NOMO-1 (cell line): ENCODE data around the gene CRISPLD2.
"Not testable (repeated sequence)": the region's sequence is repeated elsewhere in the genome, so short reads cannot be mapped to it uniquely, and the experiment has no call there.

Experiments
- DNase-seq, 2 experiments: peaks; one replicate each; lab custom pipeline; 2025; ENCODE audit not compliant: unreplicated experiment in 2 of 2; lab: John Stamatoyannopoulos, UW

The CRISPLD2 gene

DNA sequence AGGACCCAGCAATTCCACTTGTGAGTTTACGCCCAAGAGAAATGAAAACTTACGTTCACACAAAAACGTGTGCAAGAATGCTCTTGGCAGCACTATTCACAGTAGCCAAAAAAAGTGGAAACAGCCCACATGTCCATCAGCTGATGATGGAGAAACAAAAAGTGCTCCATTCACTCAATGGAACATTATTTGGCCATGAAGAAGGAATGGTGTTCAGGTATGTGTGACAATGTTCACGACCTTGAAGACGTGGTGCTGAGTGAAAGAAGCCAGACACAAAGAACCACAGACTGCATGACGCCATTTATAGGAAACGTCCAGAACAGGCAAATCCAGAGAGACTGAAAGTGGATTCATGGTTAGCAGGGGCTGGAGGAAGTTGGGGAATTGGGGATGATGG is 106.7 kb downstream of the CRISPLD2 start:
- DNase-seq, result no peak

DNA sequence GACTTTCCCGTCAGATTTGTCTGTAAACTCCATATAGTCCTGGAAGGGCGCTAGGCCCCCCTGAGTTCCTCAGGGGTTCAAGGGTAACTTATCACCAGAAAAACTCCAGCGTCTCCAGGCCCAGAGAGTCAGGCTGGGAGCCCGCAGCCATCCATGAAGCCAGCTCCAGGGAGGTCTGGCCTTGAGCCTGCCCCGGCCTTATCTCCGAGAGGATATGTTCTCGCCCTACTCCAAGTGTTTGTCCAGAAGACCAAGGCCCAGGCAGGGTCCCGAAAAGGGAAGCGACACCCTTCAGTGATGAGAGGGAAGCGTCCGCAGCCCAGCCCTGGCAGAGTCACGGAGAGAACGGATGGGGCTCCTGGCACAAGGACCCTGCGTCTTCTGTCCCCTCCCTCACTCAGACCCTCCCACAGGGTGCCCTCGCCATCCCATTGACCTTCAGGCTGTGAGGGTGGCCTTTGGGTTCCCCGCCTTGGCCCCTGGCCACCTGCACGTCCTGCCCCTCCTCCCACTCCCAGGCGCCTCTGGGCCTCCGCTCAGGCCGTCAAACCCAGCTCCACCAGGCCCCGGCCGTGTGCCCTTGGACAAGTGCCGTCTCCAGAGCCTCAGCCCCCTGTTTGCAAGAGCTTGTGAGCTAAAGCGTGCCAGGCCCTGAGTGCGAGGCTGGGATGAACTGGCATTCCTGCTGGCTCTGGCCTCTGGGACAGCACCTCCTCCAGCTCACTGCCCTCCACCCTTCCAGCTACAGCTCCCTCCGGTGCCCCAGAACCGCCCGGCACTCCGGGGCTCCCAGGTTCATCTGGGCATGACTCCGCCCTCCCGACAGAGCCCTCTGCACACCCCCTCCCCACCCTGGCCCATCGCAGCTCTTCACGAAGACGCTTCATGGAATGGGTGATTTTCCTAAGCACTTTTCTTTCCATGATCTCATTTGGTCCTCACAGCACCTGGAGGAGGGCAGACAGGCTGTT is 108.1 kb downstream of the CRISPLD2 start:
- no peak for DNase-seq

DNA sequence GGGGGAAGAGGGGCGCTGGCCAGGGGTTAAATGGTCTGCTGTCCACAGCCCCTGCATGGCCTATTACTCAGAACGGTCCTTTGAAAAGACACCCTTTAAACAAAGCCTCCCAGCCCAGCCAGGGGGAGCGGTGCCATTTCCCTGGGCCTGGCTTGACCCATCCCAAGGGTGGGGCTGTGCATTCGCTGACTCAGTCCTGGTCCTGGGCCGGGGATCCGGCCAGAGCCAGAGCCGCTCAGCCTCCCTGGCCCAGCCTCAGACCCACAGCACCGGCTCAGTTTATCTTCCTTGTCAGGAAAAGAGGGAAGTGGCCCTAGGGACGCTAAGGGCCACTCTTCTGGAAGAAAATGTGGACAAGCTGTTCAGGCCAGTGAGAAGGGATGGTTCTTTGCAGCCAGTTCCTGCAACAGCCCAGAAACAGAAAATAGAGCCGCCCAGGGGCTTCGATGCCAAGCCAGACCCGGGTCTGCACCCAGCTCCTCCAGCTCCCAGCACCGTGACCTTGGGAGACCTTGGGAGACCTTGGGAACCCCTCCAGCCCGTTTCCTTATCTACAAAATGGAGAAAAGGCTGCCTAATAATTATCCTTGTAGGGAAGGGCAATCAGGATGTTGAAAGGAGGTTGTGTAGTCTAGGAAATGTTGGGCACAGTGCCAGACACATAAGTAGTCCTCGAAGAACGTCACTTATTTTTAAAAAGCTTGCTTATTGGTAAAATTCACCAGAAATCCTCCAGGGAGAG is 109.1 kb downstream of the CRISPLD2 start:
- no peak for DNase-seq

- no peak for DNase-seq
These were observed 109.9 kb downstream of the CRISPLD2 start for GRCh38 chr16:84929421-84930297.

DNA sequence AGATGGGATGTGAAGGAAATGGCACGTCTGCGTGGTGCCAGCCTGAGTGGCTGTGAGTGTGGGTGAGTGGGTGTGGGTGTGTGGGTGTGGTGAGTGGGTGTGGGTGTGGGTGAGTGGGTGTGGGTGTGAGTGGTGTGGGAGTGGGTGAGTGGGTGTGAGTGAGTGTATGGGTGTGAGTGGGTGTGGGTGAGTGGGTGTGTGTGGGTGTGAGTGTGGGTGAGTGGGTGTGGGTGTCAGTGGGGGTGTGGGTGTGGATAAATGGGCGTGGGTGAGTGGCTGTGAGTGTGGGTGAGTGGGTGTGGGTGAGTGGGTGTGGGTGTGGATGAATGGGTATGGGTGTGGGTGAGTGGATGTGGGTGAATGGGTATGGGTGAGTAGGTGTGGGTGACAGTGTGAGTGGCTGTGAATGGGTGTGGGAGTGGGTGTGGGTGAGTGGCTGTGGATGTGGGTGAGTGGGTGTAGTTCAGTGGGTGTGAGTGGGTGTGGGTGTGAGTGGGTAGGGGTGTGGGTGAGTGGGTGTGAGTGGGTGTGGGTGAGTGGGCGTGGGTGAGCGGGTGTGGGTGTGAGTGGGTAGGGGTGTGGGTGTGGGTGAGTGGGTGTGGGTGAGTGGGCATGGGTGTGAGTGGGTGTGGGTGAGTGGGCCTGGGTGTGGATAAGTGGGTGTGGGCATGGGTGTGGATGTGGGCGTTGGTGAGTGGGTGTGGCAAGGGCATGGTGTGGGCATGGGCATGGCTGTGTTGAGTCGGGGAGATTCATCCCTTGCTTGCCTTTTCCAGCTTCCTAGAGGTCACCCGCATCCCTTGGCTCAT is 110.7 kb downstream of the CRISPLD2 start:
- DNase-seq, result no peak

DNA sequence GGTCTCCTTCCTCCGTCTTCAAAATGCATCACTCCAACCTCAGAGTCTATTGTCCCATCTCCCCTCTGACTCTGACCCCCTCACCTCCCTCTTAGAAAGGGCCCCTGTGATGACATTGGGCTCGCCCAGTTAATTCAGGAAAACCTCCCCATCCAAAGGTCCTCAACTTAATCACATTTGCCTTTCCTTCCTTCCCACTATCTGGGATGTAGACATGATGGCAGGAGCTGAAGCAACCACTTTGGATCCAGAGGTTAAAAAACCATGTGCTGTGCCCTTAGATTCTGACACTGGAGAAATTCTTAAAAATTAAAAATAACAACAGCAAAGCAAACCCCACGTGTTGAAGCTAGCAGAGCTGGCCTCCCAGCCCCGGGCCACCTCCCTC is 111.3 kb downstream of the CRISPLD2 start:
- no peak for DNase-seq

DNA sequence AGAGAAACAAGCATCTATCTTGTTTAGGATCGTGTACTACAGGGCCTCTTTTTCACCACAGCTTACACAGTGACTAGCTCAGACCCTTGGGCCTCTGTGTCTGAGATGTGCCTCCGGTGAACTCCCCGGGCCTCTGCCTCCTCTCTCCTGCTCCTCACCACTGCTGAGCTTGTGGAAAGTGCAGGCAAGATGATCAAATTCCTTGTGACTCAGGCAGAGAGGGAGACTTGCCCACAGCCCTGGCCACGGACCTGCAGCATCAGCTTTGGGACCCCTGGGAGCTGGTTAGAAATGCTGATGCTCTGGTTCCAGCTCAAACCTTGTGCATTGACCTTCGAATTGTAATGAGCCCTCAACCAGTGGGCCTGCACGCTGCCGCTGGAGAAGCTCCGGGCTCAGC is 111.7 kb downstream of the CRISPLD2 start:
- DNase-seq, result no peak

GRCh38 chr16:84932681-84933080 is 112.9 kb downstream of the CRISPLD2 start:
- DNase-seq, result no peak

DNA sequence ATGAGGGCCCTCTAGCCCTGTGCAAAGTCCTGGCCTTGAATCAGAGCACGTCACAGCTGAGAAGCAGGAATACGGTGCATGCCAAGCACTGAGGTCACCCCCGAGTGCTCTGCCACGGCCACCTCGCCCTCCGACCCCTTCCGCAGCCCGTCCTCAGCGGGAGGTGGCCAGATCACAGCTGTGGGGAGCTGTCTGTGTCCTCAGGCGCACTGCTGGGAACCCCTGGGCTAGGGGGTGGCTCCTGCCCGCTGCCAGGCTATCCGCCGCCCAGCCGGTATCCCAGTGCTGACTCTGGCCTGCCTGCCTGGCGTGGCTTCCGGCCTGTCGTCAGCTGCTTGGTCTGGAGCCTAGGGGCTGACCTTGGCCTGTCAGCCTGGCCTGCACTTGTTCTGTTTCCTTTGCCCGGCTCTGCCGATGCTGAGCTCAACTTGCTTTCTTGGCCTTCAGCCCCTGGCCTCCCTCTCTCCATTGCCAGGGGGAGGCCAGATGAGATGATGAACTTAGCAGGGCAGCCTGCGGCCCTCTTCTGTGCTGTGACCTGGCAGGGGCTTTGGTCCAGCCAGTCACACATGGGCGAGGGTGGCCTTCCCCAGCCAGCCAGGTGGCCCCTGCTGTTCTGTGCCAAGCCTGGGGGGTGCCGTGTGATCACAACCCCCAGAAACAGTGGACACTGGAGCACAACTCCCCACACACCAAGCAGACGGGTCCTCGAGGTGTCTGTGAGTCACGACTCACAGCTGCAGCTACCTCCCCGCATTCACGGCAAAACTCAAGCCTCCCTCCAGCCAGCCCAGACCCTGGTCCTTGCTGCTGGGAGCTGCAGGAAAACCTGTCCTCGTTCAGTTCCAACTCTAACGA is 114.2 kb downstream of the CRISPLD2 start:
- no peak for DNase-seq

GRCh38 chr16:84937196-84938005 is 117.6 kb downstream of the CRISPLD2 start:
- no peak for DNase-seq

DNA sequence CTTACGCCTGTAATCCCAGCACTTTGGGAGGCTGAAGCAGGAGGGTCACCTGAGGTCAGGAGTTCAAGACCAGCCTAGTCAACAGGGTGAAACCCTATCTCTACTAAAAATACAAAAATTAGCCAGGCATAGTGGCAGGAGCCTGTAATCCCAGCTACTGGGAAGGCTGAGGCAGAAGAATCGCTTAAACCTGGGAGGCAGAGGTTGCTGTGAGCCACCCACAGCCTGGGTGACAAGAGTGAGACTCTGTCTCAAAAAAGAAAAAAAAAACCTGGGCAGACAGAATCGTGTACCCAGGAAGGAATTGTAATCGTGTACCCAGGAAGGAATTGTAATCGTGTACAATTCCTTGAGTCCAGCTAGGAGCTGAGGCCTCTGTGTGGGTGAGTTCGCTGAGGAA is 118.8 kb downstream of the CRISPLD2 start:
- not testable (repeated sequence) for DNase-seq

DNA sequence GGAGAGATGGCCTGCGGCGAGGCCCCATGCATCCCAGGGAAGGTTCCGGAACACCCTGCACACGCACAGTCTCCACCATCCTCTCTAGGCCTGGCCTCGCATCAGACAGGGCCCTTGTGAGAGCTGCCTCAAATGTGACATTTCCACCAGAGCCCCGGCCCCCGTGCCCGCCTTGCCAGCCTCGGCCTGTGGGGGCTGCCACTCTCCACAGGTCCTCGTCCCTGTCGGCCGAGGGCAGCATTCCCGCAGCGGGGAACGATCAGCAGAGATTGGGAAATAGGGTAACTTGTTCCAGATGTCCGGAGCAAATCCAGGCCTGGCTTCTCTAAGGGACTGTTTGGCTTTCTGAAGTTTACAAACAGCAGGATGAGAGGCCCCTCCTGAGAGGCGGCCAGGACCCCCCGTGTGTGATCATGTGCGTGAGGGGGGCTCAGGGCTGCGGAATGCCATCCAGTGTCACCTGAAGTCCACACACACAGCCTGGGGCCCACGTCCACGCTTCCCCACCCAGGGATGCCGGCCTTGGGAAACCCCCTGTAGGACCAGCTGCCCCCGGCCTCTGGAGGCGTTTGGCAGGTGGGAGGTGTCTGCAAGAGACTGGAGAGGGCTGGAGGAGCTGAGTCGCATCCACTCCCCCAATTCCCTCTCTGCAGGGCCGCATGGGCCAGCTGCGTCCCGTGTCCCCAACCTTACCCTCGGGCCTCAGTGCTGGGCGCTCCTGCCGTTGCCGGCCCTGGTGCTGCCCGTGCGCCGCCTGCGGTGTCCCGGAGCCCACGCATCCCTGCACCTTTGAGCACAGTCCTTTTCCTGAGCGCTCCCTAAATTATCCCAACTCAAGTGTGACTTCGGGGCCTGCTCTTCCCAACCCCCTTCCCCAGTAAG is 121.1 kb downstream of the CRISPLD2 start:
- DNase-seq, result no peak

GRCh38 chr16:84941921-84942320 is 122.1 kb downstream of the CRISPLD2 start:
- no peak for DNase-seq

DNA sequence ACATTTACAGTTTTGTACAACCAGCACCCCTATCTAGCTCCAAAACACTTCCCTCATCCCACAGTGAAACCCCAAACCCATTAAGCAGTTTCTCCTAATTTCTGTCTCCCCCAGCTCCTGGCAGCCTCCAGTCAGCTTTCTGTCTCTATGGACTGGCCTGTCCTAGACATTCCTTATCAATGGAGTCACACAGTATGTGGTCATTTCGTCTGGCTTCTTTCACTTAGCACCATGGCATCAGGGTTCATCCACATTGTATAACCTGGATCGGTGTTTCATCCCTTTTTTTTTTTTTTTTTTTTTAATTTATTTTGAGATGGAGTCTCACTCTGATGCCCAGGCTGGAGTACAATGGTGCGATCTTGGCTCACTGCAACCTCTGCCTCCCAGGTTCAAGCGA is 123.0 kb downstream of the CRISPLD2 start:
- no peak for DNase-seq

GRCh38 chr16:84943620-84944019 is 123.8 kb downstream of the CRISPLD2 start:
- no peak for DNase-seq

DNA sequence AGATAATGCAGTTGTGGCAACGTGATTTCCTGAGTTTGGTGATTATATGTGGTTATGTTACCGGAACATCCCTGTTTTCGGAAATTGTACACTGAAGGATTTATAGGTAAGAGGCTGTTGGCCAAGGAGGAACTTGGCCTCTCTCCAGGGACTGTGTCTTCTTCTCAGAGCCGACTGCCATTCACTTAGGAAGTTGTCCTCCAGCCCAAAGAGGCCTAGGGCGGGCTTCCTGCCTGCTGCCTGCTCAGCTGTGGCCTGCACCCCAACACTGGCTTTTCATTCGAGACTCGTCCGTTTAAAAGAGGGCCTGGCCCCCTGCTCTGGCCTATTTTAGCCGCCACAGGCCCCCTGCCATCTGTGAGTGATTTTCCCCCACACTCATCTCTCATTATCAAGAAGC is 127.2 kb downstream of the CRISPLD2 start:
- peak; percentile 61 to 77 for DNase-seq
